ENCODE measurements around the gene ARHGAP10.

The ARHGAP10 gene

GRCh38 chr4:148114436-148114835 is 382.5 kb downstream of the ARHGAP10 start:
- DNase-seq, result no peak

DNA sequence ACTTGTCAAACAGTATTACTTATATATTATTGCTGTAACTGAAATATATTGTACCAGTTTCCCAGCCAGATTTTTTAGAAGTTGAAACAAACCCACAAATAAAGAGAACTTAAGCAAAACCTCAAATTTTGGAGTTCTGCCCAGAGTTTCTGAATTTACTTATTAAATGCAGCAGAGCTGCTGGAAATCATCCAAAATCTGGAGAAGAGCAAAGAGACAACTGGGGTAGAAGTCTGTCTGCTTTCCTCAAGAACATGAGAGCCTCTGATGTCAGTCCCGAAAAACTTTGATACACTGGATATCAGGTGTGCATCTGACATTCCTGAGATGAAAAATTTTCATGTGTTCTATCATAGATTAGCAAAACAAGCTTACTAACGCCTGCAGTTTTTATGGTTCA is 384.4 kb downstream of the ARHGAP10 start:
- no peak for DNase-seq

DNA sequence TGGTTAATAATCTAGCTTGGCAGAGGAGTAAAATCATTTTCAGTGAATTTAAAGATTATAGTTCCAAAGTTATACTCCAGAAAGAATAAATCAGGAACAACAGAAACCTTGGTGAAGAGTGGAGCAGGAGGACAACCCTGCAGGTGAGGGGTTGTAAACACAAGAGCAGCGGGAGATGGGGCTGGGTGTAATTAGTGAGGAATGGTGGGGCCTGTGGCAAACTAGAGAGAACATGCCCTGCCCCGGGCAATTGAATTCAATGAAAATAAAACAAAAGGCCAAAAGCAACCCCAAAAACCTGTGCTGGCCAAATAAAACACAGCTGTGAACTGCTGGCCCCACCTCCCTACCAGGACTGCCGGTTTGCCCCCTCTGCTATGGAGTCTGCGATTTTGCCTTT is 385.1 kb downstream of the ARHGAP10 start:
- no peak for DNase-seq

DNA sequence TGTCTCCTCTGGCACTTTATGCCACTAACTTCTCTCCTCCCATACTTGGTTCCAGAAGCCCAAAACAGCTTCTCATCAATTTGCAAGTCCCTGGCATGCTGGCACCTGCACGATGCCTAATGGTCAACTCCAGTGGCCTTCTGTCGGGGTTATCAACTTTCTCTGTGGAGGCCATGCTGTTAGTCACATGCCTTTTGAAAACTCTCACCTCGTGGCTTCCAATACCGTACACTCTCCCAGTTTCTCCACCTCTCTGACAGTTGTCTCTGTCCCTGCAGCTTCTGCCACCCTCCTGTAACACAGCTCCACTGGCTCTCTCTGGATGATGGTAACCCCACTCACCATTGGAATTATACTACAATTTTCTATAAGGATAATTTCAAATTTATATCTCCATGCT is 386.3 kb downstream of the ARHGAP10 start:
- no peak for DNase-seq

DNA sequence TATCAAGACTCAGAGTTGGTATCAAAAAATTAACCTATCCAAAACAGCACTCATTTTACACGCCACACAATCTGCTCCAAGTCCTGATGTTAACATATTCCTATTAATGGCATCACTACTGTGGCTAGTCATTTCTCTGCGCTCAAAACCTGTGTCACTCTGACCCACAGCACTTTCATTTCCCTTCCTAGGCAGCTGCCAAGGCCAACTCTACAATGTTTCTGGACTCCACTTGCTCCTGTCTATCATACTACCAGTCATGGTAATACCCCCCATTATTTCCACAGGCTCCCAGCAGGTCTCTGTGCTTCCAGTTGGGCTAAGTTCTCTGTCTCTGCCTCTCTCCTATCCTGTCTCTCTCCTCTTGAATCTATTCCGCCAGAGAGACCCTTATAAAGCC is 386.7 kb downstream of the ARHGAP10 start:
- DNase-seq, result no peak

GRCh38 chr4:148120216-148120615 is 388.3 kb downstream of the ARHGAP10 start:
- DNase-seq, result no peak
